Mesenchymal stem cell (in vitro differentiated cells and primary cell): ENCODE results near the gene RALGAPA2. TPM values are rescaled to one million over a fixed set of nuclear protein-coding genes. Genes with fewer than 3 reads are reported as not detected.

Experiments used
- DNase-seq: peaks from one replicate; pipeline ENCODE4 v3.0.0-alpha.2; 2013
- H2AFZ ChIP-seq: one replicate; pipeline ENCODE4 v1.6.1; 2013; ENCODE audit warnings: low read depth, mild to moderate bottlenecking, control low read depth, inconsistent platforms, low read length, moderate library complexity
- H2AK5ac ChIP-seq: 2 replicates; pipeline ENCODE4 v1.6.1; 2013; ENCODE audit warnings: low read length, moderate library complexity, mild to moderate bottlenecking, inconsistent platforms; ENCODE audit not compliant: severe bottlenecking
- H2BK120ac ChIP-seq: one replicate; pipeline ENCODE4 v1.6.1; 2013; ENCODE audit warnings: low read depth, mild to moderate bottlenecking, inconsistent platforms, low read length, moderate library complexity
- H2BK12ac ChIP-seq, 2 experiments: one replicate each; pipeline ENCODE4 v1.6.1; 2013; ENCODE audit warnings: inconsistent platforms in 2 of 2, low read length in 2 of 2, mild to moderate bottlenecking in 2 of 2, moderate library complexity in 2 of 2, control low read depth in 1 of 2
- H2BK15ac ChIP-seq: one replicate; pipeline ENCODE4 v1.6.1; 2013; ENCODE audit warnings: mild to moderate bottlenecking, low read depth, inconsistent platforms; ENCODE audit not compliant: poor library complexity, severe bottlenecking
- H2BK5ac ChIP-seq: 2 replicates; pipeline ENCODE4 v1.6.1; 2013; ENCODE audit warnings: low read depth, mild to moderate bottlenecking, low read length, control low read depth, inconsistent platforms; ENCODE audit not compliant: poor library complexity, severe bottlenecking
- H3K14ac ChIP-seq, 2 experiments: one replicate each; pipeline ENCODE4 v1.6.1; 2013; ENCODE audit warnings: inconsistent platforms in 2 of 2, low read length in 2 of 2, control low read depth in 1 of 2, mild to moderate bottlenecking in 1 of 2, moderate library complexity in 1 of 2
- H3K18ac ChIP-seq, 2 experiments: one replicate each; pipeline ENCODE4 v1.6.1; 2013; ENCODE audit warnings: inconsistent platforms in 2 of 2, low read length in 2 of 2, control low read depth in 1 of 2, low read depth in 1 of 2, mild to moderate bottlenecking in 1 of 2
- H3K23ac ChIP-seq, 2 experiments: one replicate each; pipeline ENCODE4 v1.6.1; 2013; ENCODE audit warnings: inconsistent platforms in 2 of 2, low read length in 2 of 2, mild to moderate bottlenecking in 2 of 2, moderate library complexity in 2 of 2, control low read depth in 1 of 2
- H3K27ac ChIP-seq: 2 replicates; pipeline ENCODE4 v1.5.1; 2013; ENCODE audit warnings: mild to moderate bottlenecking, moderate library complexity, low read length, control low read depth, inconsistent platforms; ENCODE audit not compliant: poor library complexity, severe bottlenecking
- H3K27me3 ChIP-seq, 2 experiments: 2 replicates each; pipeline versions ENCODE4 v1.6.1 to v1.7.0; 2013; ENCODE audit warnings: low read length in 2 of 2, mild to moderate bottlenecking in 2 of 2, moderate library complexity in 2 of 2, control low read depth in 1 of 2, inconsistent platforms in 1 of 2; ENCODE audit not compliant: control insufficient read depth in 1 of 2, insufficient read depth in 1 of 2
- H3K36me3 ChIP-seq, 2 experiments: 2 replicates each; pipeline versions ENCODE4 v1.6.1 to v1.7.0; 2013; ENCODE audit warnings: low read length in 2 of 2, control low read depth in 1 of 2, inconsistent platforms in 1 of 2, low read depth in 1 of 2, mild to moderate bottlenecking in 1 of 2; ENCODE audit not compliant: insufficient read depth in 2 of 2, control insufficient read depth in 1 of 2
- H3K4ac ChIP-seq, 2 experiments: one replicate each; pipeline ENCODE4 v1.6.1; 2013; ENCODE audit warnings: inconsistent platforms in 2 of 2, low read length in 2 of 2, mild to moderate bottlenecking in 2 of 2, moderate library complexity in 2 of 2, control low read depth in 1 of 2, low read depth in 1 of 2
- H3K4me1 ChIP-seq: 2 replicates; pipeline ENCODE4 v1.6.1; 2013; ENCODE audit warnings: low read depth, low read length, control low read depth; ENCODE audit not compliant: control insufficient read depth, insufficient read depth
- H3K4me2 ChIP-seq: 2 replicates; pipeline ENCODE4 v1.6.1; 2013; ENCODE audit warnings: low read length, mild to moderate bottlenecking, inconsistent platforms; ENCODE audit not compliant: poor library complexity, severe bottlenecking
- H3K4me3 ChIP-seq, 2 experiments: 2 replicates each; pipeline versions ENCODE4 v1.5.1 to v1.7.0; 2013; ENCODE audit warnings: low read length in 2 of 2, mild to moderate bottlenecking in 2 of 2, control low read depth in 1 of 2, low read depth in 1 of 2; ENCODE audit not compliant: insufficient read depth in 1 of 2
- H3K79me1 ChIP-seq: replicated peaks from 2 replicates; pipeline ENCODE4 v1.6.1; 2013; ENCODE audit warnings: mild to moderate bottlenecking, control low read depth, low read length, inconsistent platforms; ENCODE audit not compliant: poor library complexity, severe bottlenecking
- H3K9ac ChIP-seq: 2 replicates; pipeline ENCODE4 v1.7.0; 2013; ENCODE audit warnings: mild to moderate bottlenecking, low read length, moderate library complexity
- H3K9me3 ChIP-seq: 2 replicates; pipeline ENCODE4 v1.7.0; 2013; ENCODE audit warnings: mild to moderate bottlenecking, low read length; ENCODE audit not compliant: control insufficient read depth
- H4K8ac ChIP-seq: one replicate; pipeline ENCODE4 v1.6.1; 2013; ENCODE audit warnings: inconsistent platforms, mild to moderate bottlenecking, low read length, moderate library complexity
- H4K91ac ChIP-seq: one replicate; pipeline ENCODE4 v1.6.1; 2013; ENCODE audit warnings: mild to moderate bottlenecking, low read length, inconsistent platforms
- WGBS: methylation state at CpG from one replicate; pipeline ENCODE4 v1.1.7; 2013; ENCODE audit warnings: mixed read lengths; 5-methylcytosine and 5-hydroxymethylcytosine counted together
- small RNA-seq: library from polyadenylated mRNA; stranded (forward); fragments of <200 nt; extraction: miRNeasy Mini kit (QIAGEN cat#:217004); gene quantifications from one replicate; pipeline ENCODE3, GENCODE V24; 2013; ENCODE audit warnings: low read depth

RALGAPA2 gene

GRCh38 chr20:20353576-20353975 lies 358.9 kb downstream of the RALGAPA2 start:
- Histone ChIP-seq H3K79me1 (no peaks in the 10 kb centered on the region), H2BK12ac (no peak overlapping the region), H4K91ac (no peak overlapping the region), H3K18ac (no peak overlapping the region), H2BK120ac (no peak overlapping the region), H3K4me2 (no peak overlapping the region), H3K4me1 (no peaks in the 10 kb centered on the region), H2AK5ac (no peak overlapping the region), H3K27me3 (peaks cover 0 to 9% of the 10 kb centered on the region in 2 experiments), H2AFZ (no peak overlapping the region), H3K27ac (no peak overlapping the region), H4K8ac (no peak overlapping the region), H2BK15ac (no peak overlapping the region), H3K36me3 (no peaks in the 10 kb centered on the region), H3K4me3 (no peak overlapping the region), H3K4ac (no peak overlapping the region), H3K14ac (no peak overlapping the region), H3K9ac (no peak overlapping the region), H3K23ac (no peak overlapping the region), H2BK5ac (no peak overlapping the region), H3K9me3 (peaks cover 10% of the 10 kb centered on the region)
- 100% methylated on average over 1 of the region's 3 CpGs for WGBS
- DNase-seq: no peak

- Histone ChIP-seq H2BK120ac (no peak overlapping the region), H3K36me3 (no peaks in the 10 kb centered on the region), H3K9ac (no peak overlapping the region), H3K4me3 (no peak overlapping the region), H3K14ac (no peak overlapping the region), H3K23ac (no peak overlapping the region), H2BK5ac (no peak overlapping the region), H4K8ac (no peak overlapping the region), H3K79me1 (no peaks in the 10 kb centered on the region), H2AFZ (no peak overlapping the region), H3K18ac (no peak overlapping the region), H4K91ac (no peak overlapping the region), H2AK5ac (no peak overlapping the region), H3K4me2 (no peak overlapping the region), H2BK12ac (no peak overlapping the region), H3K27me3 (peaks cover 0 to 30% of the 10 kb centered on the region in 2 experiments), H3K27ac (no peak overlapping the region), H3K4me1 (no peaks in the 10 kb centered on the region), H3K9me3 (peaks cover 12% of the 10 kb centered on the region), H3K4ac (no peak overlapping the region), H2BK15ac (no peak overlapping the region)
- DNase-seq: no peak
- WGBS: 100% methylated on average over 1 of the region's 4 CpGs
Observed at GRCh38 chr20:20344476-20344875, 368.0 kb downstream of the RALGAPA2 start.

- Histone ChIP-seq H3K23ac (no peak overlapping the region), H3K4ac (no peak overlapping the region), H2BK15ac (no peak overlapping the region), H3K4me2 (no peak overlapping the region), H3K9me3 (peaks cover 8% of the 10 kb centered on the region), H3K27ac (no peak overlapping the region), H4K8ac (no peak overlapping the region), H4K91ac (no peak overlapping the region), H3K27me3 (peaks cover 0 to 30% of the 10 kb centered on the region in 2 experiments), H3K9ac (no peak overlapping the region), H3K4me1 (no peaks in the 10 kb centered on the region), H2AFZ (no peak overlapping the region), H2BK120ac (no peak overlapping the region), H3K79me1 (no peaks in the 10 kb centered on the region), H3K18ac (no peak overlapping the region), H2BK5ac (no peak overlapping the region), H2BK12ac (no peak overlapping the region), H3K4me3 (no peak overlapping the region), H3K36me3 (no peaks in the 10 kb centered on the region), H3K14ac (no peak overlapping the region), H2AK5ac (no peak overlapping the region)
- no peak for DNase-seq
- WGBS: 60% methylated on average over 5 of the region's 7 CpGs
Observed at GRCh38 chr20:20343932-20344331, 368.5 kb downstream of the RALGAPA2 start.

Small RNAs within 50 kb of the gene (small RNA-seq; reads per million reads assigned to genes)
- gene EIF4E2P1: not detected
- not detected for gene RN7SL607P
